ENCODE data around the gene ELAVL3.
A peak's percentile ranks its signal among the peaks of the same experiment; 100 is the strongest.

ELAVL3 gene

DNA sequence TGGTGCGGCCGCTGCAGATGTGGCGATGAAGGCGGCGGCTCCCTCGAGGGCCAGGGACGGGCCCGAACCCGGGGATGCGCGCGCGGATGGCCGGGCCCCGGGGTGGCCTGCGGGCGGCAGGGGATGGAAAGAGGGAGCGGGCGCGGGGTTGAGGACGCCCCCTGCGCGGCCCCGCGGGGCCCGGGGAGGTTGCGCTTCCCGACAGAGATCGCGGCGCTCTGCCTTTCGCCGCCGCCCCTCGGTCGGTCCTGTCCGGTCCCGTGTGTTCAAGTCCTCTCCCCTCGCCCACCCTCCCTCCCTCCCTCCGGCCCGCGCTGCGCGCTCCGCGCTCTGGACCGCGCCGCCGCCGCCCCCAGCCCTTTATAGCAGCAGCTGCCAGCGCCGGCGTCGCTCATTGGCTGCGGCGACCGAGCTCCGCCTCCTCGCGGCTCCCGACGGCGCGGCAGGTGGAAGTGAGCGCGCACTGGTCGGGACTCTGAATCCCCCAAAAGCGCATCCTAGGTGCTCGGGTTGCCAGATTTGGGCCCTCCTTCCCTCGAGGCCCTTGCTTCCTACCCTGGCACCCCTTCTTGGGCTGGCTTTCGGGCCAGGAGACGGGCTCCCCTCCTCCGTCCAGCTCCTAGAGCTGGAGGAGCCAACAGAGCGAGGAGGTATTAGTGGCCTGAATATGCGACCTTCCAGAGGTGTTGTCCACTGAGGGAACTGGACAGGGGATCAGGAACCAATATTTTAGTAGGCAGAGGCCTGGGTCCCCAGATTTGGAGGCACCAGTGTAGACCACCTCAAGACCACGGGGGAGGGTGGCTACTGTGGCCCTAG lies at the start of gene ELAVL3:
ELAVL3 (minus strand) TSS at position 332 of the 819 bp plus-strand sequence. CDS start 438 bp downstream, outside the sequence.
- TF ChIP-seq ZFP3 (CRISPR knock-in tag; IDR thresholded peaks at IDR 0.05): no peak
- TF ChIP-seq, protein P1, sequence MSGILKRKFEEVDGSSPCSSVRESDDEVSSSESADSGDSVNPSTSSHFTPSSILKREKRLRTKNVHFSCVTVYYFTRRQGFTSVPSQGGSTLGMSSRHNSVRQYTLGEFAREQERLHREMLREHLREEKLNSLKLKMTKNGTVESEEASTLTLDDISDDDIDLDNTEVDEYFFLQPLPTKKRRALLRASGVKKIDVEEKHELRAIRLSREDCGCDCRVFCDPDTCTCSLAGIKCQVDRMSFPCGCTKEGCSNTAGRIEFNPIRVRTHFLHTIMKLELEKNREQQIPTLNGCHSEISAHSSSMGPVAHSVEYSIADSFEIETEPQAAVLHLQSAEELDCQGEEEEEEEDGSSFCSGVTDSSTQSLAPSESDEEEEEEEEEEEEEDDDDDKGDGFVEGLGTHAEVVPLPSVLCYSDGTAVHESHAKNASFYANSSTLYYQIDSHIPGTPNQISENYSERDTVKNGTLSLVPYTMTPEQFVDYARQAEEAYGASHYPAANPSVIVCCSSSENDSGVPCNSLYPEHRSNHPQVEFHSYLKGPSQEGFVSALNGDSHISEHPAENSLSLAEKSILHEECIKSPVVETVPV (CRISPR knock-in tag; IDR thresholded peaks at IDR 0.05): no peak
- TF ChIP-seq, protein P2, sequence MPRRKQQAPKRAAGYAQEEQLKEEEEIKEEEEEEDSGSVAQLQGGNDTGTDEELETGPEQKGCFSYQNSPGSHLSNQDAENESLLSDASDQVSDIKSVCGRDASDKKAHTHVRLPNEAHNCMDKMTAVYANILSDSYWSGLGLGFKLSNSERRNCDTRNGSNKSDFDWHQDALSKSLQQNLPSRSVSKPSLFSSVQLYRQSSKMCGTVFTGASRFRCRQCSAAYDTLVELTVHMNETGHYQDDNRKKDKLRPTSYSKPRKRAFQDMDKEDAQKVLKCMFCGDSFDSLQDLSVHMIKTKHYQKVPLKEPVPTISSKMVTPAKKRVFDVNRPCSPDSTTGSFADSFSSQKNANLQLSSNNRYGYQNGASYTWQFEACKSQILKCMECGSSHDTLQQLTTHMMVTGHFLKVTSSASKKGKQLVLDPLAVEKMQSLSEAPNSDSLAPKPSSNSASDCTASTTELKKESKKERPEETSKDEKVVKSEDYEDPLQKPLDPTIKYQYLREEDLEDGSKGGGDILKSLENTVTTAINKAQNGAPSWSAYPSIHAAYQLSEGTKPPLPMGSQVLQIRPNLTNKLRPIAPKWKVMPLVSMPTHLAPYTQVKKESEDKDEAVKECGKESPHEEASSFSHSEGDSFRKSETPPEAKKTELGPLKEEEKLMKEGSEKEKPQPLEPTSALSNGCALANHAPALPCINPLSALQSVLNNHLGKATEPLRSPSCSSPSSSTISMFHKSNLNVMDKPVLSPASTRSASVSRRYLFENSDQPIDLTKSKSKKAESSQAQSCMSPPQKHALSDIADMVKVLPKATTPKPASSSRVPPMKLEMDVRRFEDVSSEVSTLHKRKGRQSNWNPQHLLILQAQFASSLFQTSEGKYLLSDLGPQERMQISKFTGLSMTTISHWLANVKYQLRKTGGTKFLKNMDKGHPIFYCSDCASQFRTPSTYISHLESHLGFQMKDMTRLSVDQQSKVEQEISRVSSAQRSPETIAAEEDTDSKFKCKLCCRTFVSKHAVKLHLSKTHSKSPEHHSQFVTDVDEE (CRISPR knock-in tag; IDR thresholded peaks at IDR 0.05): no peak
- no peak for TF ChIP-seq ZNF8 (CRISPR knock-in tag; IDR thresholded peaks at IDR 0.05)
- TF ChIP-seq ARNTL (CRISPR knock-in tag; IDR thresholded peaks at IDR 0.05; ENCODE audit: borderline replicate concordance, low read depth): no peak
- no peak for TF ChIP-seq ZNF565 (CRISPR knock-in tag; conservative IDR thresholded peaks at IDR 0.05; ENCODE audit: low read depth)
- no peak for TF ChIP-seq CSDC2 (CRISPR knock-in tag; IDR thresholded peaks at IDR 0.05)
- no peak for TF ChIP-seq TOX (CRISPR knock-in tag; IDR thresholded peaks at IDR 0.05; ENCODE audit: borderline replicate concordance)
- TF ChIP-seq ZNF70 (CRISPR knock-in tag; IDR thresholded peaks at IDR 0.05): no peak
- TF ChIP-seq ISL1 (CRISPR knock-in tag; IDR thresholded peaks at IDR 0.05): no peak
- TF ChIP-seq, protein P3, sequence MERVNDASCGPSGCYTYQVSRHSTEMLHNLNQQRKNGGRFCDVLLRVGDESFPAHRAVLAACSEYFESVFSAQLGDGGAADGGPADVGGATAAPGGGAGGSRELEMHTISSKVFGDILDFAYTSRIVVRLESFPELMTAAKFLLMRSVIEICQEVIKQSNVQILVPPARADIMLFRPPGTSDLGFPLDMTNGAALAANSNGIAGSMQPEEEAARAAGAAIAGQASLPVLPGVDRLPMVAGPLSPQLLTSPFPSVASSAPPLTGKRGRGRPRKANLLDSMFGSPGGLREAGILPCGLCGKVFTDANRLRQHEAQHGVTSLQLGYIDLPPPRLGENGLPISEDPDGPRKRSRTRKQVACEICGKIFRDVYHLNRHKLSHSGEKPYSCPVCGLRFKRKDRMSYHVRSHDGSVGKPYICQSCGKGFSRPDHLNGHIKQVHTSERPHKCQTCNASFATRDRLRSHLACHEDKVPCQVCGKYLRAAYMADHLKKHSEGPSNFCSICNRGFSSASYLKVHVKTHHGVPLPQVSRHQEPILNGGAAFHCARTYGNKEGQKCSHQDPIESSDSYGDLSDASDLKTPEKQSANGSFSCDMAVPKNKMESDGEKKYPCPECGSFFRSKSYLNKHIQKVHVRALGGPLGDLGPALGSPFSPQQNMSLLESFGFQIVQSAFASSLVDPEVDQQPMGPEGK (CRISPR knock-in tag; IDR thresholded peaks at IDR 0.05; ENCODE audit: borderline replicate concordance): no peak
- no peak for TF ChIP-seq SNAI2 (CRISPR knock-in tag; IDR thresholded peaks at IDR 0.05)
- no peak for TF ChIP-seq OSR1 (CRISPR knock-in tag; IDR thresholded peaks at IDR 0.05)
- no peak for TF ChIP-seq ZFP30 (CRISPR knock-in tag; IDR thresholded peaks at IDR 0.05)
- ATAC-seq: peak; percentile 5; the same call in 1 of the 3 replicates

DNA sequence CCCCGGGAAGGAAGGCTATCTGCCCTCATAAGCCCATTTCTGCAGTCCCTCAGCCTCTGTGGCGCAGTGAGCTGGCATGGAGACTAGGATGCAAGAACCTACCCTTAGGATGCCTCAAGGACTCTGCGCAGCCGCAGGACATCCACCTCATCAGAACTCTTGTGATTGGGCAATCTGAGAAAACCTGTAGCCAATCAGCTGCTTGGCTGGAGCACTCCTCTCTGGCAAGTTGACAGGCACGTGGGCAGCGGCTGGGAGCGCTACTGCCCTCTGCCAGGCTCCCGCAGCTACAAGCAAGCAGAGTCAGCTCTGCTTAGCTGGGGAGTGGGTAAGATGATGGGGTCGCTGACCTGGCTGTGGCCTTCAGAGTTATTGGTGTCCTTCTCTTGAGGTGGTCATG lies 49.6 kb upstream of the ELAVL3 start:
- no peak for TF ChIP-seq ZNF8 (CRISPR knock-in tag; IDR thresholded peaks at IDR 0.05)
- TF ChIP-seq, protein P3 (CRISPR knock-in tag; IDR thresholded peaks at IDR 0.05; ENCODE audit: borderline replicate concordance): no peak
- no peak for TF ChIP-seq OSR1 (CRISPR knock-in tag; IDR thresholded peaks at IDR 0.05)
- TF ChIP-seq, protein P4, sequence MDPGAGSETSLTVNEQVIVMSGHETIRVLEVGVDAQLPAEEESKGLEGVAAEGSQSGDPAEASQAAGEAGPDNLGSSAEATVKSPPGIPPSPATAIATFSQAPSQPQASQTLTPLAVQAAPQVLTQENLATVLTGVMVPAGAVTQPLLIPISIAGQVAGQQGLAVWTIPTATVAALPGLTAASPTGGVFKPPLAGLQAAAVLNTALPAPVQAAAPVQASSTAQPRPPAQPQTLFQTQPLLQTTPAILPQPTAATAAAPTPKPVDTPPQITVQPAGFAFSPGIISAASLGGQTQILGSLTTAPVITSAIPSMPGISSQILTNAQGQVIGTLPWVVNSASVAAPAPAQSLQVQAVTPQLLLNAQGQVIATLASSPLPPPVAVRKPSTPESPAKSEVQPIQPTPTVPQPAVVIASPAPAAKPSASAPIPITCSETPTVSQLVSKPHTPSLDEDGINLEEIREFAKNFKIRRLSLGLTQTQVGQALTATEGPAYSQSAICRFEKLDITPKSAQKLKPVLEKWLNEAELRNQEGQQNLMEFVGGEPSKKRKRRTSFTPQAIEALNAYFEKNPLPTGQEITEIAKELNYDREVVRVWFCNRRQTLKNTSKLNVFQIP (CRISPR knock-in tag; IDR thresholded peaks at IDR 0.05; ENCODE audit: borderline replicate concordance, low read depth): no peak
- ATAC-seq: peak; percentile 53

DNA sequence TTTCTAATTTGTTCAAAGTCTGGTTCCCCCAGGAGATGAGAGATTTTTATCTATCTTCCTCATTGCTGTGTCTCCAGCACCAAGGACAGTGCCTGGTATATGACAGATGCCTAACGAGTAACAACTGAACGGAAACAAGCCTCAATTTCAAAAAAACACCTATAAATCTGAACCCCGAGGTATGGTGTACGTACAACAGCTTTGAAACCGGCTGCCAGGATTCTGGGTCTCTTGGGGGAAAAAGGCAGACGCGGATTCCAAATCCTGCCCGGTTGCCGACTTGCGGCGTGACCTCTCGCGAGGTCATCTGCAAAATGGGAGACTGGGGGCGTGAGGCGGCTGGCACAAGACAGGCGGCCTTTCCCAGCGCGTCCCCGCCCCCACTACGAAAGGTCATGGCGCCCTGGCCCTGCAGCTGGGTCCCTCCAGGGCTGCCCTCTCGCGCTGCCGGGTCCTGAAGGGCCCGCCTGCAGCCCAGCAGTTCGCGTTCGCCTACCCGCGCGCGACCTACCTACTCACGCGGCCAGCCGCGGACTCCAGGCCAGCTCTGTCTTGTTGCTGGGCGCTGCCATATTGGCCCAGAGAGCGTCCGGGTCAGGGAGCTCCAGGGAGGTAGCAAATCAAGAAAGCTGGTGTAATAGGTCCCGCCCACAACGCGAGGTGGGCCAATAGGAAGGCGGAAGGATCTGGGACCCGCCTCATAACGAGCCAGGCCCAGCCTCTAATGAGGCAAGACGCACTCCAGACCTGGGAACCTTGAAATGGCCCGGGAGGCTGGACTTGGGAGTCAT lies 47.9 kb upstream of the ELAVL3 start, which contains the start of gene ECSIT:
ECSIT (minus strand) TSS at position 584 of the 791 bp plus-strand sequence. CDS start 9,964 bp downstream, outside the sequence.
- peak; percentile 98 for ATAC-seq
- TF ChIP-seq, protein P3 (CRISPR knock-in tag; IDR thresholded peaks at IDR 0.05; ENCODE audit: borderline replicate concordance): no peak
- TF ChIP-seq ZFP3 (CRISPR knock-in tag; IDR thresholded peaks at IDR 0.05) (peak; percentile 22; the same call in 1 of the 2 replicates), GLIS3 (CRISPR knock-in tag; IDR thresholded peaks at IDR 0.05) (0 out of 2 replicates have a peak, but pooled peaks have one; percentile 45), TOX (CRISPR knock-in tag; IDR thresholded peaks at IDR 0.05; ENCODE audit: borderline replicate concordance) (no peak), ISL1 (CRISPR knock-in tag; IDR thresholded peaks at IDR 0.05) (no peak)
